PFSK-1 (cell line): ENCODE results near the gene FRK.

Source experiments
- FOXP2 ChIP-seq: optimal IDR thresholded peaks from 2 replicates; pipeline ENCODE3; 2011; ENCODE audit warnings: borderline replicate concordance, control low read depth, inconsistent platforms; ENCODE audit not compliant: insufficient read depth; ENCODE audit errors: extremely low read length, extremely low read depth
- POLR2AphosphoS5 ChIP-seq: IDR thresholded peaks from 2 replicates; pipeline ENCODE4 v1.6.1; 2012; ENCODE audit warnings: low read depth, mild to moderate bottlenecking, control low read depth, low read length, moderate library complexity
- SIN3A ChIP-seq: IDR thresholded peaks from 2 replicates; pipeline ENCODE4 v1.6.1; 2012; ENCODE audit warnings: mild to moderate bottlenecking, low read length, moderate library complexity, borderline replicate concordance; ENCODE audit not compliant: insufficient read depth
- TAF1 ChIP-seq: IDR thresholded peaks from 2 replicates; pipeline ENCODE4 v1.6.1; 2012; ENCODE audit warnings: low read length, control low read depth, borderline replicate concordance; ENCODE audit not compliant: insufficient read depth
- TF ChIP-seq, protein P1 (sequence below), 2 experiments: IDR thresholded peaks; 2 replicates each; pipeline versions ENCODE4 v1.6.1 to v1.8.0; 2011 to 2012; ENCODE audit warnings: low read depth in 2 of 2, low read length in 2 of 2, control low read depth in 1 of 2, inconsistent platforms in 1 of 2, mild to moderate bottlenecking in 1 of 2, moderate library complexity in 1 of 2; ENCODE audit not compliant: insufficient read depth in 1 of 2

DNA sequence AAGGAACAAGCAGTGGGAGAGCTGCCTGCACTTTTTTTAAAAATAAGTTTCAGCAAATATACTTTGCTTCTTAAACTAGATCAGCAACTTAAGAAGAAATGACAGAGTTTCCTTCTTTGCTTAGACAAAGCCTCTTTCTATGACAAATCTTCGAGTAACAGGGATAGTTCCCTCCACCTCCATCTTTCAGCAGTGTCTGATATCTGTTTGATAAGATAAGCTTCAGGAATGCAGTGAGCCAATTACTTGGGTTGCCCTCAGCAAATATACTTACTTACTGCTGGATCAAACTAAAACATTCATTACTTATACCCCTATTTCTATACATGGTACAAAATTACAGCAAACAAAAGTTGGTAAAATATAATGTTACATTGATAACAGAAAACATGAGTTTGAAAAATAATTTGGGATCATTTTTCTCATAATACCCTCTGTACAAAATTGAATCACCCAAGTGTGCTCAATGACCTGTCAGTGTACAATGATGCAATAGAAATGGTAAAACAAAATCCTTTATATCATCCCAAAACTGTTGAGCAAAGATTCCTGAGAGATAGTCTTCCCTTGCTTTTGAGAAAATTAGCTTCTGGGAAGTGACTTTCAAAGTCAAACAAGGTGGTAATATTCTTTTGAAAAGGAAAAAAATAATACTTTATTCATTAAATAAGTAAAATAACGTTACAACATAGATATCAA, 24.5 kb downstream of the FRK start:
- no peak for TF ChIP-seq POLR2AphosphoS5
- no peak for TF ChIP-seq SIN3A
- TF ChIP-seq TAF1: no peak
- TF ChIP-seq, protein P1, sequence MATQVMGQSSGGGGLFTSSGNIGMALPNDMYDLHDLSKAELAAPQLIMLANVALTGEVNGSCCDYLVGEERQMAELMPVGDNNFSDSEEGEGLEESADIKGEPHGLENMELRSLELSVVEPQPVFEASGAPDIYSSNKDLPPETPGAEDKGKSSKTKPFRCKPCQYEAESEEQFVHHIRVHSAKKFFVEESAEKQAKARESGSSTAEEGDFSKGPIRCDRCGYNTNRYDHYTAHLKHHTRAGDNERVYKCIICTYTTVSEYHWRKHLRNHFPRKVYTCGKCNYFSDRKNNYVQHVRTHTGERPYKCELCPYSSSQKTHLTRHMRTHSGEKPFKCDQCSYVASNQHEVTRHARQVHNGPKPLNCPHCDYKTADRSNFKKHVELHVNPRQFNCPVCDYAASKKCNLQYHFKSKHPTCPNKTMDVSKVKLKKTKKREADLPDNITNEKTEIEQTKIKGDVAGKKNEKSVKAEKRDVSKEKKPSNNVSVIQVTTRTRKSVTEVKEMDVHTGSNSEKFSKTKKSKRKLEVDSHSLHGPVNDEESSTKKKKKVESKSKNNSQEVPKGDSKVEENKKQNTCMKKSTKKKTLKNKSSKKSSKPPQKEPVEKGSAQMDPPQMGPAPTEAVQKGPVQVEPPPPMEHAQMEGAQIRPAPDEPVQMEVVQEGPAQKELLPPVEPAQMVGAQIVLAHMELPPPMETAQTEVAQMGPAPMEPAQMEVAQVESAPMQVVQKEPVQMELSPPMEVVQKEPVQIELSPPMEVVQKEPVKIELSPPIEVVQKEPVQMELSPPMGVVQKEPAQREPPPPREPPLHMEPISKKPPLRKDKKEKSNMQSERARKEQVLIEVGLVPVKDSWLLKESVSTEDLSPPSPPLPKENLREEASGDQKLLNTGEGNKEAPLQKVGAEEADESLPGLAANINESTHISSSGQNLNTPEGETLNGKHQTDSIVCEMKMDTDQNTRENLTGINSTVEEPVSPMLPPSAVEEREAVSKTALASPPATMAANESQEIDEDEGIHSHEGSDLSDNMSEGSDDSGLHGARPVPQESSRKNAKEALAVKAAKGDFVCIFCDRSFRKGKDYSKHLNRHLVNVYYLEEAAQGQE (IDR thresholded peaks at IDR 0.05; ENCODE audit: insufficient read depth in 1 of 2, low read depth in 2 of 2, low read length in 2 of 2): no peak
- TF ChIP-seq FOXP2: no peak
